ENCODE measurements around the gene GABPB2. TPM values are rescaled to one million over a fixed set of nuclear protein-coding genes. Genes with fewer than 3 reads are reported as not detected.
A peak's percentile ranks its signal among the peaks of the same experiment; 100 is the strongest.
"Not testable (repeated sequence)": the region's sequence is repeated elsewhere in the genome, so short reads cannot be mapped to it uniquely, and the experiment has no call there.

The GABPB2 gene
- total RNA-seq, 2 experiments from 2014 or later = 13.6 to 14.9 TPM

GRCh38 chr1:151097426-151097825 is 26.9 kb downstream of the GABPB2 start:
- H3K27me3 Mint-ChIP-seq; H3K4me1 Mint-ChIP-seq (ENCODE audit: low read depth); H3K9me3 Mint-ChIP-seq; H3K27ac Mint-ChIP-seq; H3K36me3 Mint-ChIP-seq; H3K4me3 Mint-ChIP-seq; DNase-seq; intact Hi-C loops (cut with micrococcal nuclease): not testable (repeated sequence)
- ChIA-PET POLR2A (interaction anchor here (1.3 kb wide), 1 partner anchor 9 kb away, joined by 4 read pairs; no protein-coding TSS in a partner anchor), CTCF (interaction anchor here (1.3 to 10.6 kb wide), 2 partner anchors 27 to 59 kb away, joined by 3 to 298 read pairs; partner anchors contain the start of genes GABPB2 and TNFAIP8L2)

GRCh38 chr1:151098126-151098525 is 27.6 kb downstream of the GABPB2 start:
- ChIA-PET CTCF (interaction anchor here (0.7 to 10.6 kb wide), 2 partner anchors 58 to 68 kb away, joined by 3 to 298 read pairs; partner anchors contain the start of genes LYSMD1, SCNM1 and TNFAIP8L2), POLR2A (interaction anchor here (0.6 to 1.3 kb wide), 3 partner anchors 9 to 104 kb away, joined by 3 to 4 read pairs (median 3); no protein-coding TSS in a partner anchor)
- Mint-ChIP-seq H3K4me1 (ENCODE audit: low read depth) (no peaks in the 10 kb centered on the region), H3K27me3 (no peaks in the 10 kb centered on the region), H3K27ac (no peak overlapping the region), H3K9me3 (no peaks in the 10 kb centered on the region), H3K4me3 (no peak overlapping the region), H3K36me3 (peaks cover 2% of the 10 kb centered on the region)
- no peak for DNase-seq
- intact Hi-C loops (cut with micrococcal nuclease) = no loop called here

- intact Hi-C loops (cut with micrococcal nuclease) = no loop called here
- Mint-ChIP-seq H3K4me1 (ENCODE audit: low read depth) (no peaks in the 10 kb centered on the region), H3K36me3 (no peaks in the 10 kb centered on the region), H3K27ac (no peak overlapping the region), H3K4me3 (no peak overlapping the region), H3K27me3 (no peaks in the 10 kb centered on the region), H3K9me3 (no peaks in the 10 kb centered on the region)
- no peak for DNase-seq
- ChIA-PET CTCF (interaction anchor here (10.6 kb wide), 1 partner anchor 51 kb away, joined by 298 read pairs; the partner anchor contains the start of gene TNFAIP8L2), POLR2A (no interaction called here)
These were observed 34.1 kb downstream of the GABPB2 start for GRCh38 chr1:151104630-151105029.

- H3K27me3 Mint-ChIP-seq = no peaks in the 10 kb centered on the region
- ChIA-PET CTCF (interaction anchor here (10.6 kb wide), 1 partner anchor 49 kb away, joined by 298 read pairs; the partner anchor contains the start of gene TNFAIP8L2), POLR2A (no interaction called here)
- H3K36me3 Mint-ChIP-seq = no peaks in the 10 kb centered on the region
- no peaks in the 10 kb centered on the region for H3K4me1 Mint-ChIP-seq (ENCODE audit: low read depth)
- intact Hi-C loops (cut with micrococcal nuclease) = no loop called here
- H3K9me3 Mint-ChIP-seq = no peaks in the 10 kb centered on the region
- no peak for DNase-seq
- no peak overlapping the region for H3K27ac Mint-ChIP-seq
- no peak overlapping the region for H3K4me3 Mint-ChIP-seq
These were observed 36.3 kb downstream of the GABPB2 start for GRCh38 chr1:151106894-151107293.

GRCh38 chr1:151108331-151108730 is 37.8 kb downstream of the GABPB2 start:
- Mint-ChIP-seq H3K4me1 (ENCODE audit: low read depth) (no peaks in the 10 kb centered on the region), H3K9me3 (no peaks in the 10 kb centered on the region), H3K4me3 (no peak overlapping the region), H3K36me3 (no peaks in the 10 kb centered on the region), H3K27me3 (no peaks in the 10 kb centered on the region), H3K27ac (no peak overlapping the region)
- ChIA-PET POLR2A (no interaction called here), CTCF (interaction anchor here (1.3 to 1.8 kb wide), 2 partner anchors 8 to 48 kb away, joined by 5 to 6 read pairs; partner anchors contain the start of gene TNFAIP8L2)
- DNase-seq = no peak
- intact Hi-C loops (cut with micrococcal nuclease) = no loop called here

GRCh38 chr1:151113877-151114276 is 43.3 kb downstream of the GABPB2 start:
- CTCF ChIA-PET = interaction anchor here (3.3 kb wide), 1 partner anchor 14 kb away, joined by 9 read pairs; no protein-coding TSS in a partner anchor
- Mint-ChIP-seq H3K27ac (no peak overlapping the region), H3K9me3 (no peaks in the 10 kb centered on the region), H3K4me3 (no peak overlapping the region), H3K27me3 (no peaks in the 10 kb centered on the region), H3K4me1 (ENCODE audit: low read depth) (no peaks in the 10 kb centered on the region), H3K36me3 (no peaks in the 10 kb centered on the region)
- no peak for DNase-seq
- intact Hi-C loops (cut with micrococcal nuclease) = no loop called here
- POLR2A ChIA-PET = interaction anchor here (0.6 kb wide), 1 partner anchor 756 kb away, joined by 3 read pairs; no protein-coding TSS in a partner anchor

- no peaks in the 10 kb centered on the region for H3K27me3 Mint-ChIP-seq
- no peak overlapping the region for H3K4me3 Mint-ChIP-seq
- no peak for DNase-seq
- intact Hi-C loops (cut with micrococcal nuclease) = no loop called here
- H3K9me3 Mint-ChIP-seq = no peaks in the 10 kb centered on the region
- peaks cover 3% of the 10 kb centered on the region for H3K4me1 Mint-ChIP-seq (ENCODE audit: low read depth)
- H3K27ac Mint-ChIP-seq = no peak overlapping the region
- POLR2A ChIA-PET = no interaction called here
- CTCF ChIA-PET = interaction anchor here (1.0 to 1.5 kb wide), 4 partner anchors 25 to 132 kb away, joined by 3 to 5 read pairs (median 4); no protein-coding TSS in a partner anchor
- H3K36me3 Mint-ChIP-seq = peaks cover 4% of the 10 kb centered on the region
These were observed 54.3 kb downstream of the GABPB2 start for GRCh38 chr1:151124763-151125403.

GRCh38 chr1:151128800-151129199 is 58.2 kb downstream of the GABPB2 start:
- peaks cover 4% of the 10 kb centered on the region for H3K27me3 Mint-ChIP-seq
- ChIA-PET POLR2A (interaction anchor here (0.6 kb wide), 1 partner anchor 765 kb away, joined by 4 read pairs; the partner anchor contains the start of gene RPRD2), CTCF (no interaction called here)

GRCh38 chr1:151130987-151131586 is 60.5 kb downstream of the GABPB2 start:
- POLR2A ChIA-PET = interaction anchor here (0.7 to 1.6 kb wide), 4 partner anchors 10 to 58 kb away, joined by 3 to 7 read pairs (median 4); partner anchors contain the start of genes SEMA6C, TNFAIP8L2 and VPS72

More at GRCh38 chr1:151128800-151129199, 58.2 kb downstream of the GABPB2 start:
- Mint-ChIP-seq H3K4me1 (ENCODE audit: low read depth) (peaks cover 15% of the 10 kb centered on the region), H3K27ac (no peak overlapping the region), H3K36me3 (peaks cover 4% of the 10 kb centered on the region), H3K9me3 (no peaks in the 10 kb centered on the region), H3K4me3 (no peak overlapping the region)
- no peak for DNase-seq
- intact Hi-C loops (cut with micrococcal nuclease) = no loop called here

GRCh38 chr1:151131701-151132334 is 61.3 kb downstream of the GABPB2 start:
- no peaks in the 10 kb centered on the region for H3K9me3 Mint-ChIP-seq
- CTCF ChIA-PET = interaction anchor here (0.8 to 2.8 kb wide), 7 partner anchors 13 to 107 kb away, joined by 3 to 15 read pairs (median 4); partner anchors contain the start of genes C1orf56 and TNFAIP8L2

More at GRCh38 chr1:151130987-151131586, 60.5 kb downstream of the GABPB2 start:
- Mint-ChIP-seq H3K27me3 (peaks cover 4% of the 10 kb centered on the region), H3K36me3 (no peaks in the 10 kb centered on the region), H3K9me3 (no peaks in the 10 kb centered on the region), H3K27ac (no peak overlapping the region), H3K4me3 (peak overlapping the region; percentile 72), H3K4me1 (ENCODE audit: low read depth) (peaks cover 13% of the 10 kb centered on the region)
- intact Hi-C loops (cut with micrococcal nuclease) = no loop called here
- peak; percentile 90 for DNase-seq
- CTCF ChIA-PET = interaction anchor here (0.8 to 2.8 kb wide), 6 partner anchors 12 to 83 kb away, joined by 3 to 15 read pairs (median 4); partner anchors contain the start of genes C1orf56 and TNFAIP8L2

GRCh38 chr1:151132335-151133017 is 61.9 kb downstream of the GABPB2 start:
- Mint-ChIP-seq H3K36me3 (no peaks in the 10 kb centered on the region), H3K4me1 (ENCODE audit: low read depth) (peaks cover 13% of the 10 kb centered on the region), H3K9me3 (no peaks in the 10 kb centered on the region), H3K27ac (no peak overlapping the region), H3K4me3 (no peak overlapping the region), H3K27me3 (peaks cover 4% of the 10 kb centered on the region)
- DNase-seq = no peak
- intact Hi-C loops (cut with micrococcal nuclease) = no loop called here
- CTCF ChIA-PET = interaction anchor here (1.2 to 2.4 kb wide), 2 partner anchors 24 to 108 kb away, joined by 3 to 15 read pairs; partner anchors contain the start of gene TNFAIP8L2
- POLR2A ChIA-PET = no interaction called here

More at GRCh38 chr1:151131701-151132334, 61.3 kb downstream of the GABPB2 start:
- DNase-seq = no peak
- Mint-ChIP-seq H3K36me3 (no peaks in the 10 kb centered on the region), H3K4me3 (peak overlapping the region; percentile 72), H3K27me3 (peaks cover 4% of the 10 kb centered on the region), H3K4me1 (ENCODE audit: low read depth) (peaks cover 13% of the 10 kb centered on the region), H3K27ac (no peak overlapping the region)
- POLR2A ChIA-PET = interaction anchor here (0.7 to 1.6 kb wide), 4 partner anchors 9 to 58 kb away, joined by 3 to 7 read pairs (median 4); partner anchors contain the start of genes SEMA6C, TNFAIP8L2 and VPS72
- intact Hi-C loops (cut with micrococcal nuclease) = no loop called here
